Measurements from ENCODE around the gene ATXN7L2. TPM values are rescaled to one million over a fixed set of nuclear protein-coding genes. Genes with fewer than 3 reads are reported as not detected.

Gene ATXN7L2
- total RNA-seq, 1 experiment from 2014 or later = 17.3 TPM

DNA sequence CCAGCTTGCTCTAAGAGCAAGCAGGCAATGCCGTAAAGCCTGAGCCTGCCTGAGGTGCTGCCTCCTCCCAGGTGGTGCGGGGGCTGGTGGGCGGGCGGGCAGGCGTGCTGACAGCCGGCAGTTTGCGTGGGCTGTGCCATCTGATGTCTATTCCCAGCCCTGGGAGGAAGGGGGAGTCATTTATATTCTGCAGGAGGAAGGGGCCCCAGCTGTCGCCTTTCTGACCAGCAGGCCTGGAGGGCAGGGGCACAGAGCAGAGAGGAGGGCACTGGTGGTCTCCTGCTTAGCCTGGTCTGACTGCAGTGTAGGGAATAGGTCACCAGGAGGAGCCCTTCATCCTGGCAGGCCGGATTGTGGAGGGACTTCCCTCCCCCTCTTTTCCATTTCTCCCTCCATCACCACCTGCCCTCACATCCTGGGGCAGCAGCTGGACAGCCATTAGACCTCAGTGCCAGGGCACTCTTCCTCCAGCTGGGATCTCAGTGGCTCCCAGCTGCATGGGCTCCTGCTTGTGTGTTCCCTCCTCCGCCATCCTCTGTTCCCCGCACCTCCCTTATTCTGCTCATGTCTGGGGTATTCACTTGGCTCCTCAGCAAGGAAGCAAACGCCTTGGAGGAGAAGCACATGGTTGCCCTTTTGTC, 14.6 kb downstream of the ATXN7L2 start:
- Histone ChIP-seq H3K27ac (ENCODE audit: insufficient read length, low read depth, low read length) (no peak overlapping the region), H3K14ac (ENCODE audit: insufficient read depth, low read length) (no peak overlapping the region), H2BK20ac (ENCODE audit: low read depth, low read length, poor library complexity, severe bottlenecking) (no peak overlapping the region), H4K20me1 (ENCODE audit: control insufficient read depth, insufficient read depth, insufficient read length) (no peaks in the 10 kb centered on the region), H2AK5ac (ENCODE audit: insufficient read length, low read length) (no peak overlapping the region), H3K4ac (ENCODE audit: low read depth, low read length) (no peak overlapping the region), H4K8ac (replicated peaks; ENCODE audit: insufficient read length, low read depth, low read length) (no peak overlapping the region), H2BK15ac (ENCODE audit: low read depth, low read length) (no peak overlapping the region), H2BK12ac (ENCODE audit: insufficient read length, low read depth, low read length) (no peak overlapping the region), H3T11ph (ENCODE audit: low read length) (no peak overlapping the region), H2BK120ac (ENCODE audit: low read depth, low read length, poor library complexity, severe bottlenecking) (no peak overlapping the region), H3K18ac (ENCODE audit: insufficient read length, low read depth, low read length) (no peak overlapping the region), H3K56ac (ENCODE audit: insufficient read length, low read depth, low read length) (no peak overlapping the region), H3K27me3 (ENCODE audit: insufficient read depth, low read length) (no peaks in the 10 kb centered on the region), H4K5ac (ENCODE audit: insufficient read length, low read depth, low read length) (no peak overlapping the region), H3K9ac (ENCODE audit: extremely low read depth, insufficient read length, low read length) (no peak overlapping the region), H3K23ac (ENCODE audit: insufficient read length, low read depth, low read length) (no peak overlapping the region), H4K91ac (ENCODE audit: insufficient read length, low read depth, low read length) (no peak overlapping the region), H3K79me1 (ENCODE audit: insufficient read depth, low read depth, low read length, poor library complexity, severe bottlenecking) (no peaks in the 10 kb centered on the region), H3K4me2 (ENCODE audit: insufficient read depth, insufficient read length, low read length) (no peak overlapping the region), H2AFZ (ENCODE audit: low read length) (no peak overlapping the region), H3K23me2 (ENCODE audit: insufficient read length, low read depth, low read length, poor library complexity, severe bottlenecking) (no peaks in the 10 kb centered on the region), H2BK5ac (ENCODE audit: insufficient read length, low read length) (no peak overlapping the region), H3K4me1 (ENCODE audit: insufficient read depth, low read length) (peaks cover 2% of the 10 kb centered on the region; the same call in 1 of the 2 replicates), H3K79me2 (ENCODE audit: insufficient read depth, low read length) (no peaks in the 10 kb centered on the region), H3K9me3 (ENCODE audit: control insufficient read depth, low read depth, low read length) (no peaks in the 10 kb centered on the region)
- Mint-ChIP-seq H3K9me3 (no peaks in the 10 kb centered on the region), H3K36me3 (ENCODE audit: insufficient read depth in 1 of 3, low read depth in 3 of 3) (peaks cover 0 to 11% (median 5%) of the 10 kb centered on the region in 3 experiments; a peak in 5 of 7 replicates), H3K4me3 (0 out of 5 replicates have a peak overlapping the region, but pooled peaks of 1 of the 2 experiments have one; percentile 57), H3K27ac (peak overlapping the region in 2 of 3 experiments; percentile 41 to 73; a peak in 2 of 7 replicates), H3K27me3 (ENCODE audit: low read depth) (no peaks in the 10 kb centered on the region), H3K4me1 (peaks cover 20 to 21% of the 10 kb centered on the region in 2 experiments)
- TF ChIP-seq, protein P1, sequence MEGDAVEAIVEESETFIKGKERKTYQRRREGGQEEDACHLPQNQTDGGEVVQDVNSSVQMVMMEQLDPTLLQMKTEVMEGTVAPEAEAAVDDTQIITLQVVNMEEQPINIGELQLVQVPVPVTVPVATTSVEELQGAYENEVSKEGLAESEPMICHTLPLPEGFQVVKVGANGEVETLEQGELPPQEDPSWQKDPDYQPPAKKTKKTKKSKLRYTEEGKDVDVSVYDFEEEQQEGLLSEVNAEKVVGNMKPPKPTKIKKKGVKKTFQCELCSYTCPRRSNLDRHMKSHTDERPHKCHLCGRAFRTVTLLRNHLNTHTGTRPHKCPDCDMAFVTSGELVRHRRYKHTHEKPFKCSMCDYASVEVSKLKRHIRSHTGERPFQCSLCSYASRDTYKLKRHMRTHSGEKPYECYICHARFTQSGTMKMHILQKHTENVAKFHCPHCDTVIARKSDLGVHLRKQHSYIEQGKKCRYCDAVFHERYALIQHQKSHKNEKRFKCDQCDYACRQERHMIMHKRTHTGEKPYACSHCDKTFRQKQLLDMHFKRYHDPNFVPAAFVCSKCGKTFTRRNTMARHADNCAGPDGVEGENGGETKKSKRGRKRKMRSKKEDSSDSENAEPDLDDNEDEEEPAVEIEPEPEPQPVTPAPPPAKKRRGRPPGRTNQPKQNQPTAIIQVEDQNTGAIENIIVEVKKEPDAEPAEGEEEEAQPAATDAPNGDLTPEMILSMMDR (conservative IDR thresholded peaks at IDR 0.05) = peak; percentile 81
- peak; percentile 84 for DNase-seq
- no CpG with 5 or more reads among the region's 12 CpGs for whole genome bisulfite sequencing (ENCODE audit: extremely low coverage, insufficient read length, low lambda C conversion rate)

Data from H9 (cell line).